Ascending aorta (tissue), 2 donors: ENCODE data around the gene MLIP. TPM values are rescaled to one million over a fixed set of nuclear protein-coding genes. Genes with fewer than 3 reads are reported as not detected.

Source experiments
- DNase-seq, 2 donors: peaks; one replicate each; pipeline ENCODE4 v3.0.0-alpha.2; 2019; ENCODE audit warnings: low spot score in 2 of 2
- H3K27ac ChIP-seq, 2 donors: fragments of 200-600 bp; sonication (generic); one replicate each; pipeline ENCODE4 v1.5.1; 2016 to 2017; ENCODE audit warnings: mild to moderate bottlenecking in 1 of 2
- H3K27me3 ChIP-seq: fragments of 200-600 bp; sonication (generic); one replicate; pipeline ENCODE4 v1.5.1; 2017
- H3K36me3 ChIP-seq, 2 donors: fragments of 200-600 bp; sonication (generic); one replicate each; pipeline ENCODE4 v1.5.1; 2016
- H3K4me1 ChIP-seq, 2 donors: fragments of 200-600 bp; sonication (generic); one replicate each; pipeline ENCODE4 v1.5.1; 2016 to 2017; ENCODE audit warnings: mild to moderate bottlenecking in 1 of 2
- H3K4me3 ChIP-seq, 2 donors: fragments of 200-600 bp; sonication (generic); one replicate each; pipeline ENCODE4 v1.5.1; 2016 to 2017; ENCODE audit warnings: mild to moderate bottlenecking in 1 of 2
- H3K9me3 ChIP-seq, 2 donors: fragments of 200-600 bp; sonication (generic); one replicate each; pipeline ENCODE4 v1.5.1; 2016
- intact Hi-C: fragments of 100-400 bp; cut with DNase I; formaldehyde crosslinking; loops from one replicate; pipeline ENCODE4 v1.15.1; 2023
- total RNA-seq: library from RNA; depleted of rRNA; stranded (reverse); fragments of >200 nt; gene quantifications from one replicate; pipeline ENCODE4 v1.1.0, GENCODE V29; 2016
- TF ChIP-seq, protein P1 (sequence below), 3 experiments: fragments of 200-600 bp in 2 of 3; fragments of 450-650 bp in 1 of 3; sonication (generic) in 2 of 3; IDR thresholded peaks; one replicate each; pipeline ENCODE4 v1.5.1; 2016 to 2019; ENCODE audit warnings: antibody characterized with exemption in 3 of 3, mild to moderate bottlenecking in 1 of 3, moderate library complexity in 1 of 3

Gene MLIP
- total RNA-seq, 1 donor from 2014 or later = not detected

GRCh38 chr6:54083287-54083686 is 28.0 kb upstream of the MLIP start:
- Histone ChIP-seq H3K4me3 (no peak overlapping the region), H3K27me3 (no peaks in the 10 kb centered on the region), H3K9me3 (no peaks in the 10 kb centered on the region), H3K36me3 (no peaks in the 10 kb centered on the region), H3K27ac (no peak overlapping the region), H3K4me1 (no peaks in the 10 kb centered on the region)
- TF ChIP-seq, protein P1, sequence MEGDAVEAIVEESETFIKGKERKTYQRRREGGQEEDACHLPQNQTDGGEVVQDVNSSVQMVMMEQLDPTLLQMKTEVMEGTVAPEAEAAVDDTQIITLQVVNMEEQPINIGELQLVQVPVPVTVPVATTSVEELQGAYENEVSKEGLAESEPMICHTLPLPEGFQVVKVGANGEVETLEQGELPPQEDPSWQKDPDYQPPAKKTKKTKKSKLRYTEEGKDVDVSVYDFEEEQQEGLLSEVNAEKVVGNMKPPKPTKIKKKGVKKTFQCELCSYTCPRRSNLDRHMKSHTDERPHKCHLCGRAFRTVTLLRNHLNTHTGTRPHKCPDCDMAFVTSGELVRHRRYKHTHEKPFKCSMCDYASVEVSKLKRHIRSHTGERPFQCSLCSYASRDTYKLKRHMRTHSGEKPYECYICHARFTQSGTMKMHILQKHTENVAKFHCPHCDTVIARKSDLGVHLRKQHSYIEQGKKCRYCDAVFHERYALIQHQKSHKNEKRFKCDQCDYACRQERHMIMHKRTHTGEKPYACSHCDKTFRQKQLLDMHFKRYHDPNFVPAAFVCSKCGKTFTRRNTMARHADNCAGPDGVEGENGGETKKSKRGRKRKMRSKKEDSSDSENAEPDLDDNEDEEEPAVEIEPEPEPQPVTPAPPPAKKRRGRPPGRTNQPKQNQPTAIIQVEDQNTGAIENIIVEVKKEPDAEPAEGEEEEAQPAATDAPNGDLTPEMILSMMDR (IDR thresholded peaks at IDR 0.05) = no peak
- intact Hi-C loops = no loop called here
- no peak for DNase-seq

DNA sequence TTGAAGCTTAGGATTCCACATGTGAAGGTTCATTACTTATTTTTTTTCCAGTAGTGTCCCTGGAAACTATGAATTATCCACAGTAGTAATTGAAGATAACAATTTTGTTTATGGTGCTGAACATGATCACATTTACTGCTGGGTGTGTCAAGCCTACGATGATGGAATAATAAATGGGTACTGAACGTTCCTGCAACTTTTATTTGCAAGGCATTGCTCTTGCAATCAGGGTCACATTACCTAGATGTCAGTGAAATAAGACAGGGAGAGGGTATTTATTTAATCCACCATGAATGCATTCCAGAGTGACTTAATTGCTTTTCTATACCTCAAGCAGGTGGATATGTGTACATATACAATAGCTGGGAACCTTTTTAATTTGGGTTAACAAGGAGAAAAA is 27.0 kb upstream of the MLIP start:
- no peak overlapping the region for H3K27ac ChIP-seq
- H3K4me1 ChIP-seq = no peaks in the 10 kb centered on the region
- intact Hi-C loops = no loop called here
- H3K9me3 ChIP-seq = no peaks in the 10 kb centered on the region
- H3K27me3 ChIP-seq = no peaks in the 10 kb centered on the region
- DNase-seq = no peak
- H3K4me3 ChIP-seq = no peak overlapping the region
- TF ChIP-seq, protein P1 (IDR thresholded peaks at IDR 0.05) = no peak
- no peaks in the 10 kb centered on the region for H3K36me3 ChIP-seq

GRCh38 chr6:54085047-54085446 is 26.2 kb upstream of the MLIP start:
- Histone ChIP-seq H3K4me1 (no peaks in the 10 kb centered on the region), H3K27me3 (no peaks in the 10 kb centered on the region), H3K4me3 (no peak overlapping the region), H3K9me3 (no peaks in the 10 kb centered on the region), H3K36me3 (no peaks in the 10 kb centered on the region), H3K27ac (no peak overlapping the region)
- TF ChIP-seq, protein P1 (IDR thresholded peaks at IDR 0.05) = no peak
- no peak for DNase-seq
- intact Hi-C loops = no loop called here

DNA sequence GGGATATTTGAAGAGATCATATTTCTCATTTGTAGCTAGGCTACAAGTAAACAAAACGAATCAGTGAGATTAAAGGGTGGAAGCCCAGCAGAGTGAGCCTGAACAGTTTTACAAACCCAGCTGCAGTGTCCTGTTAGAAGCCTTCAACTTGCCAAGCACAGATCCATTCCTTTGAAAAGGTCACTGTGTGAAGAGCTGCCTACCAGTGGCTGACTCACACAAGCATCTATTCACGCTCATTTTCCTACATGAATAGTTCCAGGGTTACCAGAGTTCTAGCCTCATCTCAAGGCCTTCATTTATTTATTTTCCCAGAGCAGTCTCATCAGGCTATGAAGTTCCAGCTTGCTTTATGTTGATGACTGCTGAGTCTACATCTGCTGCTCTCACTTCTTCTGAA is 25.7 kb upstream of the MLIP start:
- Histone ChIP-seq H3K27ac (no peak overlapping the region), H3K4me3 (no peak overlapping the region), H3K9me3 (no peaks in the 10 kb centered on the region), H3K4me1 (no peaks in the 10 kb centered on the region), H3K36me3 (no peaks in the 10 kb centered on the region), H3K27me3 (no peaks in the 10 kb centered on the region)
- intact Hi-C loops = no loop called here
- TF ChIP-seq, protein P1 (IDR thresholded peaks at IDR 0.05) = no peak
- no peak for DNase-seq

DNA sequence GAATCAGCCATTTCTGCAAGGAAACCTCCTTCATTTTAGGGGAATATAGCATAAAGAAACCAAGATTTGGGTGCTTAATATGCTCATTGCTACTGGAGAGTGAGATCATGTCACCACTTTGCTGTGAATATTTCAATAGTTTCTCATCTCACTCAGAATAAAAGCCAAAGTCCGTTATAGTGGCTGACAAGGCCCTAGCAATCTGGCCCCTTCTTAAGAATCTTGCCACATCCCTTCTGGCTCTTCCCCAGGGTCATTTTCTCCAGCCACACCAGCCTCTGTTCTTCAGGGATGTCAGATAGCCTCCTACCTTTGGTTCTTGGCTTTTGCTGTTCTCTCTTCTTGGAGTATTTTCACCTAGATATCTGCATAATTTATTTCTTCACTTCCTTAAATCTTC is 24.8 kb upstream of the MLIP start:
- Histone ChIP-seq H3K36me3 (no peaks in the 10 kb centered on the region), H3K27me3 (no peaks in the 10 kb centered on the region), H3K4me3 (no peak overlapping the region), H3K9me3 (no peaks in the 10 kb centered on the region), H3K27ac (no peak overlapping the region), H3K4me1 (no peaks in the 10 kb centered on the region)
- intact Hi-C loops = no loop called here
- no peak for DNase-seq
- TF ChIP-seq, protein P1 (IDR thresholded peaks at IDR 0.05) = no peak

GRCh38 chr6:54087721-54088120 is 23.5 kb upstream of the MLIP start:
- H3K36me3 ChIP-seq = no peaks in the 10 kb centered on the region
- no peaks in the 10 kb centered on the region for H3K4me1 ChIP-seq
- H3K4me3 ChIP-seq = no peak overlapping the region
- TF ChIP-seq, protein P1 (IDR thresholded peaks at IDR 0.05) = no peak
- no peaks in the 10 kb centered on the region for H3K9me3 ChIP-seq
- H3K27me3 ChIP-seq = no peaks in the 10 kb centered on the region
- no peak for DNase-seq
- intact Hi-C loops = no loop called here
- no peak overlapping the region for H3K27ac ChIP-seq
